Liver (tissue), 9 donors: ENCODE measurements around the gene PPP4R4. TPM values are rescaled to one million over a fixed set of nuclear protein-coding genes. Genes with fewer than 3 reads are reported as not detected.

Experiments used
- DNase-seq: peaks from one replicate; pipeline ENCODE4 v3.0.0-alpha.2; 2017; ENCODE audit warnings: low spot score
- H3K27ac ChIP-seq, 2 donors: one replicate each; pipeline ENCODE4 v1.7.0; 2013; ENCODE audit warnings: inconsistent platforms in 2 of 2, low read length in 2 of 2, control low read depth in 1 of 2, low read depth in 1 of 2, mild to moderate bottlenecking in 1 of 2
- H3K27me3 ChIP-seq, 4 donors: one replicate each; pipeline versions ENCODE4 v1.6.1 to v1.7.0; 2013; ENCODE audit warnings: low read length in 3 of 4, inconsistent platforms in 1 of 4, mild to moderate bottlenecking in 1 of 4, moderate library complexity in 1 of 4; ENCODE audit not compliant: control insufficient read depth in 4 of 4, insufficient read depth in 4 of 4
- H3K36me3 ChIP-seq, 4 donors: one replicate each; pipeline versions ENCODE4 v1.6.1 to v1.7.0; 2013; ENCODE audit warnings: low read length in 3 of 4, mild to moderate bottlenecking in 3 of 4, low read depth in 1 of 4, moderate library complexity in 1 of 4; ENCODE audit not compliant: control insufficient read depth in 4 of 4, insufficient read depth in 3 of 4
- H3K4me1 ChIP-seq, 4 donors: one replicate each; pipeline versions ENCODE4 v1.6.1 to v1.7.0; 2013; ENCODE audit warnings: low read length in 3 of 4, mild to moderate bottlenecking in 3 of 4, moderate library complexity in 1 of 4; ENCODE audit not compliant: control insufficient read depth in 4 of 4, insufficient read depth in 4 of 4
- H3K4me3 ChIP-seq, 3 donors: one replicate each; pipeline versions ENCODE4 v1.6.1 to v1.7.0; 2013; ENCODE audit warnings: low read length in 3 of 3, control low read depth in 1 of 3, low read depth in 1 of 3, mild to moderate bottlenecking in 1 of 3
- H3K9ac ChIP-seq, 2 donors: one replicate each; pipeline ENCODE4 v1.7.0; 2013; ENCODE audit warnings: low read length in 2 of 2, mild to moderate bottlenecking in 2 of 2, moderate library complexity in 2 of 2, control low read depth in 1 of 2, low read depth in 1 of 2
- H3K9me3 ChIP-seq, 4 donors: one replicate each; pipeline versions ENCODE4 v1.6.1 to v1.7.0; 2013; ENCODE audit warnings: low read length in 3 of 4; ENCODE audit not compliant: control insufficient read depth in 4 of 4
- ATF3 ChIP-seq: IDR thresholded peaks from 2 replicates; pipeline ENCODE4 v1.6.1; 2016; ENCODE audit warnings: antibody characterized with exemption
- EGR1 ChIP-seq, 2 donors: IDR thresholded peaks; 2 replicates each; pipeline ENCODE4 v1.6.1; 2016 to 2018; ENCODE audit warnings: antibody characterized with exemption in 2 of 2, low read depth in 2 of 2
- FOXA1 ChIP-seq: IDR thresholded peaks from 2 replicates; pipeline ENCODE4 v1.6.1; 2016; ENCODE audit warnings: antibody characterized with exemption
- FOXA2 ChIP-seq: IDR thresholded peaks from 2 replicates; pipeline ENCODE4 v1.6.1; 2016; ENCODE audit warnings: antibody characterized with exemption
- HNF4A ChIP-seq, 2 donors: conservative IDR thresholded peaks; 2 replicates each; pipeline ENCODE4 v1.6.1; 2016; ENCODE audit warnings: antibody characterized with exemption in 2 of 2, mild to moderate bottlenecking in 2 of 2
- HNF4G ChIP-seq: IDR thresholded peaks from 2 replicates; pipeline ENCODE4 v1.6.1; 2016; ENCODE audit warnings: antibody characterized with exemption
- JUND ChIP-seq, 2 donors: IDR thresholded peaks; 2 replicates each; pipeline ENCODE4 v1.6.1; 2016; ENCODE audit warnings: antibody characterized with exemption in 2 of 2
- NR2F2 ChIP-seq: IDR thresholded peaks from 2 replicates; pipeline ENCODE4 v1.6.1; 2016; ENCODE audit warnings: antibody characterized with exemption
- RAD21 ChIP-seq, 2 donors: IDR thresholded peaks; 2 replicates each; pipeline ENCODE4 v1.6.1; 2016; ENCODE audit warnings: antibody characterized with exemption in 2 of 2, mild to moderate bottlenecking in 2 of 2
- REST ChIP-seq: IDR thresholded peaks from 2 replicates; pipeline ENCODE4 v1.6.1; 2016; ENCODE audit warnings: antibody characterized with exemption, mild to moderate bottlenecking
- RXRA ChIP-seq, 2 donors: IDR thresholded peaks; 2 replicates each; pipeline ENCODE4 v1.6.1; 2017 to 2018; ENCODE audit warnings: antibody characterized with exemption in 2 of 2, mild to moderate bottlenecking in 1 of 2
- SP1 ChIP-seq: IDR thresholded peaks from 2 replicates; pipeline ENCODE4 v1.6.1; 2018; ENCODE audit warnings: antibody characterized with exemption, mild to moderate bottlenecking
- TAF1 ChIP-seq: conservative IDR thresholded peaks from 2 replicates; pipeline ENCODE4 v1.6.1; 2016; ENCODE audit warnings: antibody characterized with exemption, mild to moderate bottlenecking
- YY1 ChIP-seq: IDR thresholded peaks from 2 replicates; pipeline ENCODE4 v1.6.1; 2016; ENCODE audit warnings: antibody characterized with exemption, mild to moderate bottlenecking
- ZBTB33 ChIP-seq: IDR thresholded peaks from 2 replicates; pipeline ENCODE4 v1.6.1; 2016; ENCODE audit warnings: antibody characterized with exemption
- WGBS: extraction: QIAGEN DNeasy Blood & Tissue Kit; methylation state at CpG from one replicate; pipeline ENCODE4 v1.1.7; 2013; 5-methylcytosine and 5-hydroxymethylcytosine counted together
- polyA plus RNA-seq, 2 donors: library from polyadenylated mRNA; stranded (reverse) in 1 of 2; unstranded in 1 of 2; fragments of 200-250 nt in 1 of 2; fragments of >200 nt in 1 of 2; fragmentation: Nextera tagmentation in 1 of 2; extraction: Ambion mirVana in 1 of 2; gene quantifications; one replicate each; pipeline versions ENCODE4 v1.2.1 to v1.2.3, GENCODE V29; 2013 to 2015
- total RNA-seq, 2 donors: library from RNA; depleted of rRNA; stranded (reverse); fragments of >200 nt; gene quantifications; one replicate each; pipeline ENCODE4 v1.2.3, GENCODE V29; 2014
- donor health status: healthy.
- donor health status: healthy.
- donor health status: healthy.
- donor health status: healthy.
- donor health status: healthy.

The PPP4R4 gene
- total and polyA plus RNA-seq, 4 donors = 0.52 to 2.4 (median 0.99) TPM

- DNase-seq = no peak
- Histone ChIP-seq H3K27me3 (no peaks in the 10 kb centered on the region), H3K4me1 (peaks cover 2 to 28% (median 20%) of the 10 kb centered on the region in 4 donors), H3K9ac (no peak overlapping the region), H3K36me3 (no peaks in the 10 kb centered on the region), H3K9me3 (no peaks in the 10 kb centered on the region), H3K27ac (no peak overlapping the region), H3K4me3 (no peak overlapping the region)
- WGBS = 95% methylated on average over 2 of the region's 2 CpGs
- TF ChIP-seq EGR1 (IDR thresholded peaks at IDR 0.05; ENCODE audit: low read depth in 2 of 2) = no peak
- TF ChIP-seq ATF3 = no peak
- no peak for TF ChIP-seq FOXA2
- TF ChIP-seq ZBTB33 = no peak
- no peak for TF ChIP-seq HNF4G
- no peak for TF ChIP-seq YY1
- TF ChIP-seq RXRA (IDR thresholded peaks at IDR 0.05) = no peak
- no peak for TF ChIP-seq HNF4A (conservative IDR thresholded peaks at IDR 0.05)
- no peak for TF ChIP-seq JUND (IDR thresholded peaks at IDR 0.05)
- no peak for TF ChIP-seq TAF1
- TF ChIP-seq FOXA1 = no peak
- TF ChIP-seq SP1 = no peak
- no peak for TF ChIP-seq REST
- no peak for TF ChIP-seq NR2F2
- no peak for TF ChIP-seq RAD21 (IDR thresholded peaks at IDR 0.05)
Observed at GRCh38 chr14:94328196-94328595, 154.1 kb downstream of the PPP4R4 start.

Other genes with a start within 250 kb of the PPP4R4 start
- gene FAM181A, start 247.0 kb upstream of the PPP4R4 start, total RNA-seq = not detected
- not detected for gene FAM181A, start 247.0 kb upstream of the PPP4R4 start, polyA plus RNA-seq
- gene ASB2, start 197.8 kb upstream of the PPP4R4 start, total RNA-seq = under 1 TPM; 0.50 to 0.56 TPM
- under 1 TPM; 0.18 to 0.27 TPM for gene ASB2, start 197.8 kb upstream of the PPP4R4 start, polyA plus RNA-seq
- not detected for gene CCDC197, start 177.0 kb upstream of the PPP4R4 start, total RNA-seq
- gene CCDC197, start 177.0 kb upstream of the PPP4R4 start, polyA plus RNA-seq = not detected
- under 1 TPM; 0.28 to 0.92 TPM for gene OTUB2, start 148.0 kb upstream of the PPP4R4 start, total RNA-seq
- gene OTUB2, start 148.0 kb upstream of the PPP4R4 start, polyA plus RNA-seq = under 1 TPM; 0.62 to 0.64 TPM
- 10 to 100 TPM; 33.8 to 53.2 TPM for gene DDX24, start 93.1 kb upstream of the PPP4R4 start, total RNA-seq
- gene DDX24, start 93.1 kb upstream of the PPP4R4 start, polyA plus RNA-seq = 10 to 100 TPM; 42.5 to 59.7 TPM
- gene IFI27L1, start 93.0 kb upstream of the PPP4R4 start, total RNA-seq = 1 to 10 TPM; 3.7 to 4.4 TPM
- 1 to 10 TPM; 6.8 to 8.1 TPM for gene IFI27L1, start 93.0 kb upstream of the PPP4R4 start, polyA plus RNA-seq
- 10 to 100 TPM; 12.7 to 25.8 TPM for gene IFI27, start 63.6 kb upstream of the PPP4R4 start, total RNA-seq
- gene IFI27, start 63.6 kb upstream of the PPP4R4 start, polyA plus RNA-seq = 100 to 1,000 TPM in 1 of 2 donors, 10 to 100 TPM in 1; 58.6 to 170 TPM
- gene IFI27L2, start 44.7 kb upstream of the PPP4R4 start, total RNA-seq = 1 to 10 TPM; 1.7 to 6.1 TPM
- gene IFI27L2, start 44.7 kb upstream of the PPP4R4 start, polyA plus RNA-seq = 1 to 10 TPM; 6.0 to 7.2 TPM
- 100 to 1,000 TPM; 105 to 256 TPM for gene SERPINA10, start 118.9 kb downstream of the PPP4R4 start, total RNA-seq
- 100 to 1,000 TPM; 131 to 363 TPM for gene SERPINA10, start 118.9 kb downstream of the PPP4R4 start, polyA plus RNA-seq
- gene SERPINA6, start 149.0 kb downstream of the PPP4R4 start, total RNA-seq = 100 to 1,000 TPM; 188 to 330 TPM
- 100 to 1,000 TPM; 327 to 357 TPM for gene SERPINA6, start 149.0 kb downstream of the PPP4R4 start, polyA plus RNA-seq
- not detected for gene SERPINA2, start 192.4 kb downstream of the PPP4R4 start, total RNA-seq
- gene SERPINA2, start 192.4 kb downstream of the PPP4R4 start, polyA plus RNA-seq = not detected
- gene SERPINA1, start 214.3 kb downstream of the PPP4R4 start, total RNA-seq = over 10,000 TPM; 10,220 to 22,719 TPM
- over 10,000 TPM; 28,447 to 47,972 TPM for gene SERPINA1, start 214.3 kb downstream of the PPP4R4 start, polyA plus RNA-seq